ENCODE data around the gene BPIFB6. TPM values are rescaled to one million over a fixed set of nuclear protein-coding genes. Genes with fewer than 3 reads are reported as not detected.

The BPIFB6 gene
- polyA plus RNA-seq, 1 donor = not detected

GRCh38 chr20:33064572-33065287, 33.3 kb downstream of the BPIFB6 start:
- DNase-seq = no peak

DNA sequence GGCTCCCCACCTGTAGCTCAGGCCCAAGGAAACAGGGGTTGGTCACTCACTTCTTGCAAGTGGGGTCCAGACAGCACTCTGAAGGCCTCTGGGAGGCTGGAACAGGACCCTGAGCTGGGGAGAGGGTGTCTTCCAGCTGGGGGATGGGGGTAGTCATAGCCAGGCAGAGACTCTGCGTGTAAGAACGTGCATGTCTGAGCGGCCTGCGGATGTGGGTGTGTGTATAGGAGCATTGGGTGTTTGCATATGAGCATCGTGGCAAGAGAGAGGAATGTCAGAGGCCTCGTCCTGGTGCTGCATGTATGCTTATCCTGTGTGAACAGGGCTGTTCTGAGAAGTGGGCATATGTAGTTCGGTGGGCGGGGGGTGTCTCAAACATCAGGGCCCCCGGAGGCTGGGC, 34.3 kb downstream of the BPIFB6 start:
- DNase-seq = no peak

GRCh38 chr20:33067806-33068205, 36.4 kb downstream of the BPIFB6 start:
- no peak for DNase-seq

DNA sequence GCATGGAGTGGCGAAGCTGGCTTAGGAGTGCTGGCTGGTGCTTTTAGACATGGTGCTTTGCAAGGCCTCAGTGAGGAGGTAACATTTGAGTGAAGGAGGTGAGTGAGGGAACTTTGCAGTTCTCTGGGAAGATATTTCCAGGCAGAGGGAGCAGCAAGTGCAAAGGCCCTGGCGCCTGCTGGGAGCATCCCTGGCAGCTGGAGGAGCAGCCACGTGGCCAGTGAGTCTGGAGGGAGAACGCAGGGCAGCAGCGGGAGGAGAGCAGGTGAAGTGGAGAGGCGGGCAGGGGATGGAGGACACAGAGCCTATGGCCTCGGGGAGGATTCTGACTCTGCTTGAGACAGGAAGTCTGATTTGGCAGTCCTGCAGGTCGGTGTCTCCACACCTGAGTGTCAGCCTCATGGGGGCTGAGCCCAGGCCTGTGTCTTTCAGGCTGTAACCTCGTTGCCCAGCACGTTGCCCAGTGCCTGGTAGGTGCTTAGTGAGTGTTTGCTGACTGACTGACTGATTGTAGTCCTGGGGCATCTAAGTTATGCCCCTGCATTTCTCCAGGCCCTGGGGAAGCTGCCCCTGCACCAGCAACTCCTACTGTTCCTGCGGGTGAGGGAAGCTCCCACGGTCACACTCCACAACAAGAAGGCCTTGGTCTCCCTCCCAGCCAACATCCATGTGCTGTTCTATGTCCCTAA, 36.9 kb downstream of the BPIFB6 start:
- no peak for DNase-seq

DNA sequence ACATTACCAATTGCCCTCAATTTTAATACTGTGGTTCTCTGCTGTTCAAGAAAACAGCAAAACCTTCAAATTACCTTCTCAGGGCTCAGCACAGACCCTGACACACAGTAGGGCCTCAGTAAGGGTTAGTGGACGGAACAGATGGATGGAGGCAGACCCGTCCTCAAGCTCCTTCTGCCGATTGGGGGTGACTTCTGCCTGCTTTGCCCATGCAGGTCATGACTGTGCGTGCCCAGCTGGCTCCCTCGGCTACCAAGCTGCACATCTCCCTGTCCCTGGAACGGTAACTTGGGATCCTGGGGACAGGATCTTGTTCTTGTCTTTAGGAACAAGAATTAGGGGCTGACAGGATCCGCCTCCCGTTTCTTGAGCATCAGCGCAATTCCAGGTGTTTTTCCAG, 38.2 kb downstream of the BPIFB6 start:
- DNase-seq = no peak

GRCh38 chr20:33070111-33071053, 38.9 kb downstream of the BPIFB6 start:
- DNase-seq = no peak

DNA sequence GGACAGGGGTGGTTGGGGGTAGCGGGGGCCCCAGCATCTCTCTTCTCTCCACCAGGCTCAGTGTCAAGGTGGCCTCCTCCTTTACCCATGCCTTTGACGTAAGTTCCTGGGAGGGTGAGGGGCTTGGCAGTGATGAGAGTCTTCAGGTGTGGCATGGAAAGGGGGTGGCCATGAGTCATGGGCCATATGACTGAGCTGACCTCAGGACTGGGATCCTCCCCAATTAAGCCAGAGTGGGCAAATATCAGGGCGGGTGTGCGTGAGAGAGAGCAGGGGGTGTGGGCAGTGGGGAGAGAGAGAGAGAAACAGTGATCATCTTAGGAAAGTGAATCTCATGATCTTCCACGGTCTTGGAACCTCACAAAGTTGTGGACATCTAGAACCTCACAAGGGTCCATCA, 39.8 kb downstream of the BPIFB6 start:
- DNase-seq = no peak

DNA sequence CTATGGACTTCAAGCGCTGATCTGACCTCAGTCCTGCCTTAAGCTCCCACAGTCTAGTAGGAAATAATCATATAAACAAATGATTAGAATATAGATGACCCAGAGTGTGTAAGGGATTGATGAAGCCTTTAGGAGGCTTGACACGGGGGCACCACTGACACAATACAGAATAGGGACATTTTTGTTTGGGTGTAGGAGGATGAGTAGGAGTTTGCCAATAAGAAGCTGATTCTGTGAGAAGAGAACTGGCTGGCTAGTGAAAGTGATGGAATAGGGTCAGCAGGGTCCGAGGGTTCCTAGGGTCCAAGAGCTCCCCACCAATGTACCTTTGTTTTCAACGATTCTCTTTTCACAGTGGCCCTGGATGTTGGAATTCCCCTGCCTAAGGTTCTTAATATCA, 40.9 kb downstream of the BPIFB6 start:
- DNase-seq = no peak

DNA sequence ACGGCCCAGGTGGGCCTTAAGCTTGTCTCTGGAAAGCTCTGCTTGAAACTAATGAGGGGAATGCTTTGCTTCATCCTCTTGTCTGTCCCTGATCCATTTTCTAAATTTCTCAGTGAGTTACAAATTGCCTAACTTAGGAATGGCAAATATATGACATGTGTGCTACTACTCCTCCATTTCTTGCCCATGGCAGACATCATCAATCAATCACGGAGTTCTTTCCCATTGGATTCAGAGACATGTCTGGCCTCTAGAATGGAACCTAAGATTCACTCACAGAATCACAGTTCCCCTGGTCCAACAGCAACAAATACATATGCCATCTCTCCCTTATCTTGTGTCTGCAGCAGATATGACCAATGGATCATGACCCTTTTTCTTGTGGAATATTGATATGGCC, 41.4 kb downstream of the BPIFB6 start:
- no peak for DNase-seq

- DNase-seq = no peak
These were observed 43.2 kb downstream of the BPIFB6 start for GRCh38 chr20:33074675-33075074.

- no peak for DNase-seq
These were observed 43.8 kb downstream of the BPIFB6 start for GRCh38 chr20:33075281-33075680.

DNA sequence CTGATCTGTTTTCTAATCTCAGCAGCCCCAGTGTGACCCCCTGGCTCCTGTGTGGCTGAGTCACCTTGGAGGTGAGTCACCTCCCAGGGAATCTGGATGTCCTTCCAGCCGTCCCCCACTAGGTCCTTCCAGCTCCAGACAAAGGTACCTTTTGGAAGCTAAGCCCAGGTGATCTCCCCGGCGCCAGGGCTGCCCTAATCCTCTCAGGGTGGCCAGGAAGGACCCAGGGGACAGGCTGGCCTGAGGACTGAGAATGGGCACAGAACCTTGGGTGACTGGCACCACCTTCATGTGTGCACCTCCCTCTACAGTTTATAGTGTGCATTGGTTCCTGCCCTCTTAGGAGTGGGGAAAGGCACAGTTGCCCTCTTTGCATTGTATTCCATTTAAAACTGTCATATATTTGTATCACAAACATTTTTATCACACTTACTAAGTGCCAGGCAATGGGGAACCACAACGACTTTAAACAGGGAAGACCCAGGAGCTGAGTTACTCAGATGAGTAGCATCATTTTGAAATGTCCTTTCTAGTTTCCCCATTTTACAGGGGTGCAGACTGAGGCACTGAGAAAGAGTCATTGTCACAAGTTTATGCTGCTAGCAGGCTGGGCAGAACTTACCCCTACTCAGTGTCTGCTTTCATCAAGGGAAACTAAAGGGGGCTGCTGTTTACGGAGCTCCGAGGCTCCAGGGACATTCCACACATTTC, 45.4 kb downstream of the BPIFB6 start:
- no peak for DNase-seq

- no peak for DNase-seq
These were observed 47.8 kb downstream of the BPIFB6 start, which contains the start of gene BPIFB4 for GRCh38 chr20:33079259-33079658. Gene BPIFB4, plus strand, starts transcription at chr20:33079643. Its CDS starts 1,884 bp downstream, at chr20:33081527.

GRCh38 chr20:33081411-33082154, 50.1 kb downstream of the BPIFB6 start:
- no peak for DNase-seq

- no peak for DNase-seq
These were observed 51.1 kb downstream of the BPIFB6 start for GRCh38 chr20:33082546-33082945.

GRCh38 chr20:33083544-33084340, 52.3 kb downstream of the BPIFB6 start:
- DNase-seq = no peak

DNA sequence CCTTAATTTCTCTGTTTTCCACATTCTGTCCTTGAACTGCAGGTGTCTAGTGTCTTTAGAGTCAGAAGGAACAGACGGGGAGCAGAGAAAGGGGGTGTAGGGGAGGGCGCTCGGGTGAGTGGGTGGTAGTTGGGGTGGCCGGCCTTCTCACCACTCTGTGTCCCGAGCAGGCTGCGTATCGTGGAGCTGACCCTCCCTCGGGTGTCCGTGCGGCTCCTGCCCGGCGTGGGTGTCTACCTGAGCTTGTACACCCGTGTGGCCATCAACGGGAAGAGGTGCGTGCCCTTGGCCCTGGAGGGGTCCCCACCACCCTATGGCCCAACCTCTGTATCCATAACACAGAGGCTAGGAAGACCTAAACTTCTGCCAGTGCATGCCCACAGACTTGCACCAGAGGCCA, 53.3 kb downstream of the BPIFB6 start:
- DNase-seq = no peak

- DNase-seq = no peak
These were observed 54.7 kb downstream of the BPIFB6 start for GRCh38 chr20:33086052-33086722.

- no peak for DNase-seq
These were observed 59.7 kb downstream of the BPIFB6 start for GRCh38 chr20:33091147-33091546.

- no peak for DNase-seq
These were observed 60.2 kb downstream of the BPIFB6 start for GRCh38 chr20:33091693-33092092.
